ENCODE data around the gene RPS14. TPM values are rescaled to one million over a fixed set of nuclear protein-coding genes. Genes with fewer than 3 reads are reported as not detected.

The RPS14 gene
- 1,000 to 10,000 TPM; 1,254 to 1,552 (median 1,386) TPM for total RNA-seq
- polyA plus RNA-seq = 1,870 TPM
- long read RNA-seq, donor 1, transcript RPS14-203 (5 exons, 569 nt) = major isoform, 477 of 504 reads
- long read RNA-seq, donor 1, partial matches to known transcripts = 16 of 504 reads
- long read RNA-seq, donor 1, other reads (novel, unspliced or antisense) = 6 of 504 reads
- long read RNA-seq, donor 2, transcript RPS14-203 (5 exons, 569 nt) = major isoform, 396 of 450 reads
- long read RNA-seq, donor 2, transcript RPS14-205 (3 exons, 3,119 nt) = minor isoform, 23 of 450 reads
- long read RNA-seq, donor 2, partial matches to known transcripts = 20 of 450 reads
- long read RNA-seq, donor 2, other reads (novel, unspliced or antisense) = 9 of 450 reads
- long read RNA-seq, donor 3, transcript RPS14-203 (5 exons, 569 nt) = major isoform, 246 of 330 reads
- long read RNA-seq, donor 3, transcript RPS14-205 (3 exons, 3,119 nt) = minor isoform, 17 of 330 reads
- long read RNA-seq, donor 3, partial matches to known transcripts = 49 of 330 reads
- long read RNA-seq, donor 3, other reads (novel, unspliced or antisense) = 13 of 330 reads
- long read RNA-seq, donor 4, transcript RPS14-203 (5 exons, 569 nt) = major isoform, 301 of 333 reads
- long read RNA-seq, donor 4, transcript RPS14-205 (3 exons, 3,119 nt) = minor isoform, 10 of 333 reads
- long read RNA-seq, donor 4, partial matches to known transcripts = 16 of 333 reads
- long read RNA-seq, donor 4, other reads (novel, unspliced or antisense) = 4 of 333 reads

DNA sequence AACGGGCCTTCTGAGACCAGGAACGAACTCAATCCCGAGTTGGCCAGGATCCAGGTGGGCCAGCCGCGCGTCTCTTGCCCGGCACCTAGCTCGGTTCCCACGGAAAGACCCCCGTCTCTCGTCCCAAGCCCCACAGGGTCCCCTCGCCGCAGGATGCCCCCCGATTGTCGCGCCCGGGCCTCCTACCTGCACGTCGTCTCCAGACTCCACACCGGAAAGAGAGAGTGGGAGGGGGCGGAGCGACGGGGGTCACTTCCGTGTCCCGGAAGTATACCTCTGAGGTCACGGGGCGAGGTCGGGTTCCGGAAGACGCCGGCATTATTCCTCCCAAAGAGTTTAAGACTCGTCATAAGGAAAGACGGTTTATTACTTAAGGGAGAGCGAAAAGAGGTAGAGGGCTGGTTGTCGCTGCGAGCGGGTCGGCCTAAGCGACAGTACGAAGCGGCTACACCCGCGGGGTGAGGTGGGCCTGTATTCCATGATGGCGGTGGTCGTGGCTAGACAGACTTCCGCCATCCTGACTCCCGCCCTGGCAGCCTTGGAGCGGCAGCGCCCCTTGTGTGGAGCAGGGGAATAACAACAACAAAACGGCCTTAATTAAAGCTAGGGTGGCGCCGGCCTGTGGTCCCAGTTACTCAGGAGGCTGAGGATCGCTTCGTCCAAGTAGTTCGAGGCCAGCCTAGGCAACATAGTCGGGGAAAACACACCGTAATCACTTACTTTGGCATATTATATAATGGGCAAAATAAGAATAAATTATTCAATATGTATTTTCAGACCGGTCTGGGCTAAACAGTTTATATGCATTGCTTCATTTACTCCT lies at the start of gene RPS14:
RPS14 (minus strand) TSS at position 223 of the 823 bp plus-strand sequence. CDS start 2,006 bp downstream, outside the sequence.
- DNase-seq = peak; percentile 96 to 98 (median 97)
- H3K4me1 ChIP-seq (ENCODE audit: control insufficient read depth, insufficient read depth, low read length) = peaks cover 6% of the 10 kb centered on the region
- no peaks in the 10 kb centered on the region for H3K9me3 ChIP-seq (ENCODE audit: control insufficient read depth, low read length)
- intact Hi-C loops (cut with DNase I) = loop anchor here in 2 of 4 donors (10.0 kb wide), 2 partner anchors 95 to 225 kb away; partner anchors contain the start of gene TCOF1 (in 1 of the 2)
- H3K27me3 ChIP-seq (ENCODE audit: control insufficient read depth, insufficient read depth) = no peaks in the 10 kb centered on the region
- peak; percentile 97 to 98 for ATAC-seq
- H3K4me3 ChIP-seq (ENCODE audit: low read length) = peak within 1 kb of the TSS; percentile 74
- WGBS = 4% methylated on average over 58 of the region's 58 CpGs
- peak within 1 kb of the TSS; percentile 98 for H3K27ac ChIP-seq (ENCODE audit: low read length)

GRCh38 chr5:150498971-150499370 lies 49.4 kb upstream of the RPS14 start:
- intact Hi-C loops (cut with DNase I) = no loop called here
- Histone ChIP-seq H3K4me1 (ENCODE audit: control insufficient read depth, insufficient read depth, low read length) (peaks cover 65% of the 10 kb centered on the region), H3K4me3 (ENCODE audit: low read length) (no peak overlapping the region), H3K9me3 (ENCODE audit: control insufficient read depth, low read length) (no peaks in the 10 kb centered on the region), H3K27ac (ENCODE audit: low read length) (peak overlapping the region; percentile 88), H3K27me3 (ENCODE audit: control insufficient read depth, insufficient read depth) (no peaks in the 10 kb centered on the region)
- DNase-seq (no peak), ATAC-seq (no peak)

- Histone ChIP-seq H3K9me3 (ENCODE audit: control insufficient read depth, low read length) (no peaks in the 10 kb centered on the region), H3K4me1 (ENCODE audit: control insufficient read depth, insufficient read depth, low read length) (peaks cover 61% of the 10 kb centered on the region), H3K27me3 (ENCODE audit: control insufficient read depth, insufficient read depth) (no peaks in the 10 kb centered on the region), H3K27ac (ENCODE audit: low read length) (peak overlapping the region; percentile 80), H3K4me3 (ENCODE audit: low read length) (no peak overlapping the region)
- WGBS = 42% methylated on average over 6 of the region's 6 CpGs
- no peak for ATAC-seq
- DNase-seq = peak in 1 of 3 donors; percentile 52
- intact Hi-C loops (cut with DNase I) = no loop called here
These were observed 49.0 kb upstream of the RPS14 start for GRCh38 chr5:150498501-150498900.

DNA sequence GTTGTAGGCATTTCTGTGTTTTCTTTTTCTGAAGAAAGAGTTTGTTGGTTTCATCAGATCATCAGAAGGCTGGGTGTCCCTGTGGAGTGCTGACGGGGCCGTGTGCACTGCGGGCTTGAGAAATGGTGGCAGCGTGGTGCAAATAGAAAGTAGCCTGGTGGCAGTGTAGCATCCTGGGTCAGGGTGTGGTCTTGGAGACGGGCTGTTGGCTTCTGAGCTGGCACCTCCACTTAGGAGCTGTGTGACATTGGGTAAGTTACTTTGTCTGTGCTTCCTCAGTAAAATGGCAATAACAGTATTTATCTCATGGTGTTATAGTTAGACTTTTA lies 48.4 kb upstream of the RPS14 start:
- H3K27ac ChIP-seq (ENCODE audit: low read length) = peak overlapping the region; percentile 71
- H3K27me3 ChIP-seq (ENCODE audit: control insufficient read depth, insufficient read depth) = no peaks in the 10 kb centered on the region
- intact Hi-C loops (cut with DNase I) = no loop called here
- no peak overlapping the region for H3K4me3 ChIP-seq (ENCODE audit: low read length)
- DNase-seq (peak in 1 of 3 donors; percentile 55), ATAC-seq (peak; percentile 6 to 16)
- 50% methylated on average over 5 of the region's 5 CpGs for WGBS
- peaks cover 59% of the 10 kb centered on the region for H3K4me1 ChIP-seq (ENCODE audit: control insufficient read depth, insufficient read depth, low read length)
- H3K9me3 ChIP-seq (ENCODE audit: control insufficient read depth, low read length) = no peaks in the 10 kb centered on the region

- no peak overlapping the region for H3K4me3 ChIP-seq (ENCODE audit: low read length)
- H3K9me3 ChIP-seq (ENCODE audit: control insufficient read depth, low read length) = no peaks in the 10 kb centered on the region
- DNase-seq (peak; percentile 79 to 85 (median 85)), ATAC-seq (peak; percentile 68 to 93)
- peaks cover 59% of the 10 kb centered on the region for H3K4me1 ChIP-seq (ENCODE audit: control insufficient read depth, insufficient read depth, low read length)
- intact Hi-C loops (cut with DNase I) = no loop called here
- no peaks in the 10 kb centered on the region for H3K27me3 ChIP-seq (ENCODE audit: control insufficient read depth, insufficient read depth)
- WGBS = 32% methylated on average over 14 of the region's 14 CpGs
- H3K27ac ChIP-seq (ENCODE audit: low read length) = peak overlapping the region; percentile 71
These were observed 47.9 kb upstream of the RPS14 start for GRCh38 chr5:150497274-150497988.

- H3K27me3 ChIP-seq (ENCODE audit: control insufficient read depth, insufficient read depth) = no peaks in the 10 kb centered on the region
- DNase-seq (peak in 2 of 3 donors; percentile 47 to 67), ATAC-seq (peak; percentile 39 to 74)
- no peaks in the 10 kb centered on the region for H3K9me3 ChIP-seq (ENCODE audit: control insufficient read depth, low read length)
- no peak overlapping the region for H3K4me3 ChIP-seq (ENCODE audit: low read length)
- intact Hi-C loops (cut with DNase I) = no loop called here
- peak overlapping the region; percentile 54 for H3K27ac ChIP-seq (ENCODE audit: low read length)
- WGBS = 52% methylated on average over 4 of the region's 4 CpGs
- H3K4me1 ChIP-seq (ENCODE audit: control insufficient read depth, insufficient read depth, low read length) = peaks cover 57% of the 10 kb centered on the region
These were observed 47.0 kb upstream of the RPS14 start for GRCh38 chr5:150496534-150496933.

DNA sequence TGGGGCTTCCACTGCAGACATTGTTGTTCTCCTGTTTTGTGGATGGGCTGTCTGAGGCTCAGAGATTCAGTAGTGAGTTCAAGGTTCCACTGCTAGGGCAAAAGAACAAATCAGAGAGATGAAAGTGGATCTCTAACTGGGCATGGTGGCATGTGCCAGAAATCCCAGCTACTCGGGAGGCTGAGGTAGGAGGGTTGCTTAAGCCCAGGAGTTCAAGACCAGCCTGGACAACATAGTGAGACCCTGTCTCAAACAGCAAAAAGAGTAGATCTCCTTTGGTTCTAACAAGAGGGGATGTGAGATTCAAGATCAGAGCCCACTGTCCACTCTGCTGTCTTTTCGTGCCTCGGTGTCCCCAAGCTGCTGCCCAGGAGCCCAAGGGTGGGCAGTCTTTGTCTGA lies 46.6 kb upstream of the RPS14 start:
- Histone ChIP-seq H3K27ac (ENCODE audit: low read length) (peak overlapping the region; percentile 54), H3K27me3 (ENCODE audit: control insufficient read depth, insufficient read depth) (no peaks in the 10 kb centered on the region), H3K4me1 (ENCODE audit: control insufficient read depth, insufficient read depth, low read length) (peaks cover 55% of the 10 kb centered on the region), H3K4me3 (ENCODE audit: low read length) (no peak overlapping the region), H3K9me3 (ENCODE audit: control insufficient read depth, low read length) (no peaks in the 10 kb centered on the region)
- intact Hi-C loops (cut with DNase I) = no loop called here
- ATAC-seq (no peak), DNase-seq (no peak)
- 74% methylated on average over 3 of the region's 3 CpGs for WGBS

- 55% methylated on average over 6 of the region's 6 CpGs for WGBS
- peak overlapping the region; percentile 68 for H3K27ac ChIP-seq (ENCODE audit: low read length)
- H3K4me3 ChIP-seq (ENCODE audit: low read length) = no peak overlapping the region
- no peaks in the 10 kb centered on the region for H3K27me3 ChIP-seq (ENCODE audit: control insufficient read depth, insufficient read depth)
- H3K9me3 ChIP-seq (ENCODE audit: control insufficient read depth, low read length) = no peaks in the 10 kb centered on the region
- intact Hi-C loops (cut with DNase I) = no loop called here
- ATAC-seq = no peak
- no peak for DNase-seq
- H3K4me1 ChIP-seq (ENCODE audit: control insufficient read depth, insufficient read depth, low read length) = peaks cover 54% of the 10 kb centered on the region
These were observed 43.1 kb upstream of the RPS14 start for GRCh38 chr5:150492621-150493020.

- H3K4me3 ChIP-seq (ENCODE audit: low read length) = no peak overlapping the region
- no peaks in the 10 kb centered on the region for H3K27me3 ChIP-seq (ENCODE audit: control insufficient read depth, insufficient read depth)
- peak overlapping the region; percentile 7 for H3K27ac ChIP-seq (ENCODE audit: low read length)
- ATAC-seq = no peak
- peaks cover 50% of the 10 kb centered on the region for H3K4me1 ChIP-seq (ENCODE audit: control insufficient read depth, insufficient read depth, low read length)
- intact Hi-C loops (cut with DNase I) = no loop called here
- H3K9me3 ChIP-seq (ENCODE audit: control insufficient read depth, low read length) = no peaks in the 10 kb centered on the region
- 61% methylated on average over 4 of the region's 4 CpGs for WGBS
- DNase-seq = no peak
These were observed 42.3 kb upstream of the RPS14 start for GRCh38 chr5:150491876-150492275.

- Histone ChIP-seq H3K9me3 (ENCODE audit: control insufficient read depth, low read length) (no peaks in the 10 kb centered on the region), H3K4me1 (ENCODE audit: control insufficient read depth, insufficient read depth, low read length) (peaks cover 45% of the 10 kb centered on the region), H3K27ac (ENCODE audit: low read length) (peak overlapping the region; percentile 59), H3K4me3 (ENCODE audit: low read length) (no peak overlapping the region), H3K27me3 (ENCODE audit: control insufficient read depth, insufficient read depth) (no peaks in the 10 kb centered on the region)
- ATAC-seq (no peak), DNase-seq (no peak)
- intact Hi-C loops (cut with DNase I) = no loop called here
- WGBS = 25% methylated on average over 1 of the region's 1 CpG
These were observed 41.2 kb upstream of the RPS14 start for GRCh38 chr5:150490754-150491153.

All from right cardiac atrium (tissue), 5 donors.